Endothelial cell of umbilical vein (primary cell): ENCODE results near the gene SLC12A7. TPM values are rescaled to one million over a fixed set of nuclear protein-coding genes. Genes with fewer than 3 reads are reported as not detected.

Experiments used
- BruUV-seq: library from RNA; stranded (reverse); fragments of 400-500 nt; replicated peaks from 2 replicates; lab custom pipeline; 2021; lab: Mats Ljungman, UMichigan
- CTCF ChIA-PET: fragments of 300-600, 350-600 bp; sonication (Branson Sonifier 250); formaldehyde crosslinking; loops from one replicate; lab custom pipeline; 2021; ENCODE audit warnings: antibody characterized with exemption, inconsistent platforms; lab: Charles Lee
- POLR2A ChIA-PET: fragments of 300-600, 350-600 bp; sonication (Branson Sonifier 250); formaldehyde crosslinking; loops from one replicate; lab custom pipeline; 2021; ENCODE audit warnings: antibody characterized with exemption, inconsistent platforms; lab: Charles Lee
- DNase-seq: peaks from one replicate; pipeline ENCODE4 v3.0.0-alpha.2; 2011; ENCODE audit warnings: low read depth, low spot score
- FAIRE-seq: peaks from 2 replicates; lab custom pipeline; 2011; peaks lifted over from hg19 to GRCh38; lab: Jason Lieb, UNC
- H2AFZ ChIP-seq: 2 replicates; pipeline ENCODE4 v1.6.0; 2012; ENCODE audit warnings: low read depth, low read length, control low read depth, inconsistent platforms
- H3K27ac ChIP-seq: 2 replicates; pipeline ENCODE4 v1.5.1; 2011; ENCODE audit warnings: low read depth, mild to moderate bottlenecking, control low read depth, low read length, moderate library complexity; ENCODE audit not compliant: insufficient read depth
- H3K27me3 ChIP-seq, 2 experiments: 2 replicates each; pipeline versions ENCODE4 v1.6.0 to v1.6.1; 2011; ENCODE audit warnings: low read length in 2 of 2, mixed read lengths in 1 of 2; ENCODE audit not compliant: control insufficient read depth in 2 of 2, insufficient read depth in 2 of 2
- H3K36me3 ChIP-seq, 2 experiments: 2 replicates in 1 of 2; 3 replicates in 1 of 2; pipeline ENCODE4 v1.5.1; 2011; ENCODE audit warnings: low read length in 2 of 2, mild to moderate bottlenecking in 1 of 2, moderate library complexity in 1 of 2; ENCODE audit not compliant: control insufficient read depth in 2 of 2, insufficient read depth in 2 of 2; ENCODE audit errors: extremely low read depth in 1 of 2
- H3K4me1 ChIP-seq: 3 replicates; pipeline ENCODE4 v1.5.1; 2011; ENCODE audit warnings: mild to moderate bottlenecking, low read length; ENCODE audit not compliant: control insufficient read depth, insufficient read depth; ENCODE audit errors: extremely low read depth
- H3K4me2 ChIP-seq: 2 replicates; pipeline ENCODE4 v1.6.1; 2011; ENCODE audit warnings: low read length, control low read depth, mixed read lengths; ENCODE audit not compliant: insufficient read depth
- H3K4me3 ChIP-seq, 3 experiments: fragments of 200-600 bp in 1 of 3; sonication (generic), shearing (Covaris generic) in 1 of 3; replicated peaks in 1 of 3; 2 replicates each; pipeline ENCODE4 v1.5.1; 2011 to 2016; ENCODE audit warnings: control low read depth in 3 of 3, low read length in 3 of 3, mild to moderate bottlenecking in 2 of 3, inconsistent platforms in 1 of 3, low read depth in 1 of 3, moderate library complexity in 1 of 3; ENCODE audit not compliant: insufficient read depth in 1 of 3
- H3K79me2 ChIP-seq: 2 replicates; pipeline ENCODE4 v1.6.0; 2012; ENCODE audit warnings: low read length, inconsistent platforms; ENCODE audit not compliant: control insufficient read depth, insufficient read depth
- H3K9ac ChIP-seq: replicated peaks from 2 replicates; pipeline ENCODE3; 2011; ENCODE audit warnings: low read length, control low read depth; ENCODE audit not compliant: insufficient read depth; ENCODE audit errors: extremely low read depth
- H3K9me1 ChIP-seq: replicated peaks from 3 replicates; pipeline ENCODE4 v1.6.0; 2011; ENCODE audit warnings: mild to moderate bottlenecking, low read length; ENCODE audit not compliant: control insufficient read depth, insufficient read depth; ENCODE audit errors: extremely low read depth
- H3K9me3 ChIP-seq: replicated peaks from 2 replicates; pipeline ENCODE4 v1.5.1; 2012; ENCODE audit warnings: low read length, inconsistent platforms; ENCODE audit not compliant: control insufficient read depth, insufficient read depth
- H4K20me1 ChIP-seq: replicated peaks from 2 replicates; pipeline ENCODE3; 2011; ENCODE audit warnings: mild to moderate bottlenecking, low read length; ENCODE audit not compliant: control insufficient read depth, insufficient read depth; ENCODE audit errors: extremely low read depth
- JUN ChIP-seq: IDR thresholded peaks from 2 replicates; pipeline ENCODE4 v1.6.1; 2011; ENCODE audit warnings: borderline replicate concordance, low read depth; ENCODE audit not compliant: insufficient read length, insufficient read depth
- MYC ChIP-seq: IDR thresholded peaks from one replicate; pipeline ENCODE4 v1.6.1; 2011; ENCODE audit warnings: mild to moderate bottlenecking, low read depth, low read length
- dilution Hi-C: fragments of 300-500 bp; cut with MboI; formaldehyde crosslinking; loops from one replicate; pipeline ENCODE4 v1.15.0; 2019; ENCODE audit warnings: low sequenced_read_pairs; ENCODE audit not compliant: extremely low pct_ligation_motif_present
- intact Hi-C: fragments of 100-400 bp; cut with micrococcal nuclease; formaldehyde crosslinking; loops from one replicate; pipeline ENCODE4 v1.10.0; 2022
- polyA plus RNA-seq, 4 experiments: library from polyadenylated mRNA; depleted of rRNA in 3 of 4; stranded (reverse) in 3 of 4; unstranded in 1 of 4; fragments of >200 nt; gene quantifications; 2 replicates each; pipeline versions ENCODE4 v1.2.1 to v1.2.3, GENCODE V29; 2011 to 2012; ENCODE audit warnings: missing spikeins in 1 of 4
- total RNA-seq: library from RNA; stranded (reverse); gene quantifications from 2 replicates; pipeline ENCODE4 v1.2.3, GENCODE V29; 2021
- TF ChIP-seq, protein P1 (sequence below), 2 donors: IDR thresholded peaks; 1 replicate in 1 of 2; 2 replicates in 1 of 2; pipeline ENCODE4 v1.5.1; 2011; ENCODE audit warnings: low read length in 2 of 2, mild to moderate bottlenecking in 2 of 2, moderate library complexity in 2 of 2, control low read depth in 1 of 2, inconsistent platforms in 1 of 2, low read depth in 1 of 2; ENCODE audit not compliant: insufficient read depth in 1 of 2; ENCODE audit errors: extremely low read depth in 1 of 2

The SLC12A7 gene
- total and polyA plus RNA-seq, 2 donors (not counting 3 experiments of a cell fraction or from before 2014, with no cell fraction given): 16.4 to 38.8 TPM

DNA sequence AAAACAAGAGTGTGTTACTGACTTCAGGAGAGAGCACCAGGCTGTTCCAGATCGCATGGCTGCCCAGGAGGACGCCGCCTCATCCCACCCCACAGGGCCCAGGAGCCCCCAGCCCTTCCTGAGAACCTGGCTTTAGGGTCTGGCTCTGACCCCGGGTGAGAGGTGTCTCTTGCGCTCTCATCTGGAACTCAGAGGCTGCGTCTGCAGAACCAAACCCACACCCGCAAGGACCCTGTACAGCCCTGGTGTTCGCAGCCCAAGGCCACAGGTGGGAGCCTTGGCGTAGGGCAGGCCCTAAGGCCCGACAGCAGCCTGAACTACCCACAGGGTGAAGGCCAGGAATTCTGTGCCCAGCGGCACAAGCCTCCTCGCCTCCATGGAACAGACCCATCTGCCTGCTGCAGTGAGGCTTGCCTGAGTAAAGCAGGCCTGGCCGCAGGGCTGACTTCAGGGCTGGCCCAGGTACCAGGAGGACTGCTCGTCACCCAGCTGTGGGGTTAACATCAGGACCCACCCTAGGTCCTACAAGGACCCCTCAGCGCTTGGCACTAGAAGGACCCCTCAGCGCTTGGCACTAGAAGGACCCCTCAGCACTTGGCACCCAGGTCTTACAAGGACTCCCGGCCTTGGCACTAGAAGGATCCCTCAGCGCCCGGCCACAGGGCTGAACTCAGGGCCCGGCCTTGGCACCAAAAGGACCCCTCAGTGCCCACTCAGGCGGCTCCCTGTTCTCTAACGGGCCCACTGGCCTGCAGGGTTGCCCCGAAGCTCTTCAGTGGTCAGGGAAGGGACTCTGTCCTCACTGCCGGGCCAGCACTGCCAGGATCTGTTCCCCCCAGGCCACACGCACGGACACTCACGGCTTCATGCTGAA lies 55.0 kb downstream of the SLC12A7 start:
- Histone ChIP-seq H4K20me1 (no peaks in the 10 kb centered on the region), H3K79me2 (no peaks in the 10 kb centered on the region), H2AFZ (no peak overlapping the region), H3K36me3 (peaks cover 2 to 15% of the 10 kb centered on the region in 2 experiments), H3K9ac (no peak overlapping the region), H3K4me3 (no peak overlapping the region), H3K4me2 (no peak overlapping the region), H3K27ac (no peak overlapping the region), H3K9me1 (no peaks in the 10 kb centered on the region), H3K9me3 (no peaks in the 10 kb centered on the region), H3K27me3 (no peaks in the 10 kb centered on the region), H3K4me1 (no peaks in the 10 kb centered on the region)
- no TSS peak for BruUV-seq
- ChIA-PET POLR2A (no interaction called here), CTCF (no interaction called here)
- intact Hi-C loops (no loop called here), dilution Hi-C loops (no loop called here)
- FAIRE-seq (no peak), DNase-seq (no peak)
- no peak for TF ChIP-seq MYC

DNA sequence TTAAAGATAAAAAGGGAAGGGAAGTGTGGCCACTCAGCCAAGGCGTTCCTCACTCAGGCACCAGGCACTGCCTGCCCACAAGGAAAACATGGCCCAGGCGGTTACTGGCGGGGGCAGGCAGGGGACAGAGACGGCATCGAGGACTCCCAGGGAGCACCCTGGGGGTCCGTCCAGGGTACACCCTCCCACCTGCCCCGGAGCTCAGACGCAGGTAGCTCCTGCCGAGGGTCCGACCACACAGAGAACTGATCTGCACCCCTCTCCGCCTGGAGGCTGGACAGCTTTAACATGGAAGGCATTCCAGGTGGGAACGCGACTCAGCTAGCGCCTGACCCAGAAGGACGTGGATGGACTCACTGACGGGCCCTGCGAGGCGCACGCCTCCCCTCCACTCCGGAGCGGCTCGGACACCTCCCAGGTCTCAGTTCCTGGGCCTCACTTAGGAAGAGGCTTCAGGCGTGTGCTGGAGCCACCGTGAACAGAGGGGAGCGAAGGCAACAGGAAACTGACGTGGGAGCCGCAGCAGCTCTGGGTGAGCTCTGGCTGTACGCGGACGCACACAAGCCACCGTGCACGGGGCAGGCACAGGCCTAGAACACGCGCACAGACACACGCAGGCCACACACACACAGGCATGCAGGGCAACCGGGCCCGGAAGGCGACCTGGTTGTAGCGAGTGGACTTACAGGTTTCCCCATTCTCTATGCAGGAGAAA lies 55.8 kb downstream of the SLC12A7 start:
- no peak overlapping the region for H3K9ac ChIP-seq
- DNase-seq: no peak
- intact Hi-C loops: no loop called here
- no peaks in the 10 kb centered on the region for H3K27me3 ChIP-seq
- H3K4me3 ChIP-seq: no peak overlapping the region
- TF ChIP-seq MYC (no peak), JUN (no peak)
- TF ChIP-seq, protein P1, sequence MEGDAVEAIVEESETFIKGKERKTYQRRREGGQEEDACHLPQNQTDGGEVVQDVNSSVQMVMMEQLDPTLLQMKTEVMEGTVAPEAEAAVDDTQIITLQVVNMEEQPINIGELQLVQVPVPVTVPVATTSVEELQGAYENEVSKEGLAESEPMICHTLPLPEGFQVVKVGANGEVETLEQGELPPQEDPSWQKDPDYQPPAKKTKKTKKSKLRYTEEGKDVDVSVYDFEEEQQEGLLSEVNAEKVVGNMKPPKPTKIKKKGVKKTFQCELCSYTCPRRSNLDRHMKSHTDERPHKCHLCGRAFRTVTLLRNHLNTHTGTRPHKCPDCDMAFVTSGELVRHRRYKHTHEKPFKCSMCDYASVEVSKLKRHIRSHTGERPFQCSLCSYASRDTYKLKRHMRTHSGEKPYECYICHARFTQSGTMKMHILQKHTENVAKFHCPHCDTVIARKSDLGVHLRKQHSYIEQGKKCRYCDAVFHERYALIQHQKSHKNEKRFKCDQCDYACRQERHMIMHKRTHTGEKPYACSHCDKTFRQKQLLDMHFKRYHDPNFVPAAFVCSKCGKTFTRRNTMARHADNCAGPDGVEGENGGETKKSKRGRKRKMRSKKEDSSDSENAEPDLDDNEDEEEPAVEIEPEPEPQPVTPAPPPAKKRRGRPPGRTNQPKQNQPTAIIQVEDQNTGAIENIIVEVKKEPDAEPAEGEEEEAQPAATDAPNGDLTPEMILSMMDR (IDR thresholded peaks at IDR 0.05; ENCODE audit: extremely low read depth in 1 of 2, insufficient read depth in 1 of 2, low read depth in 1 of 2, low read length in 2 of 2): no peak
- H3K79me2 ChIP-seq: no peaks in the 10 kb centered on the region
- H3K27ac ChIP-seq: no peak overlapping the region
- H3K9me3 ChIP-seq: no peaks in the 10 kb centered on the region
- no TSS peak for BruUV-seq
- no peak for FAIRE-seq
- H3K4me2 ChIP-seq: no peak overlapping the region
- CTCF ChIA-PET: no interaction called here
- dilution Hi-C loops: no loop called here
- POLR2A ChIA-PET: no interaction called here
- H3K4me1 ChIP-seq: no peaks in the 10 kb centered on the region
- H3K36me3 ChIP-seq: peaks cover 2 to 15% of the 10 kb centered on the region in 2 experiments
- no peak overlapping the region for H2AFZ ChIP-seq
- H3K9me1 ChIP-seq: no peaks in the 10 kb centered on the region
- H4K20me1 ChIP-seq: no peaks in the 10 kb centered on the region
